SKM-1 (cell line): ENCODE measurements around the gene INHBE.
"Not testable (repeated sequence)": the region's sequence is repeated elsewhere in the genome, so short reads cannot be mapped to it uniquely, and the experiment has no call there.

ENCODE experiments used
- DNase-seq: peaks from one replicate; lab custom pipeline; 2025; ENCODE audit not compliant: unreplicated experiment; lab: John Stamatoyannopoulos, UW

Gene INHBE, protein sequence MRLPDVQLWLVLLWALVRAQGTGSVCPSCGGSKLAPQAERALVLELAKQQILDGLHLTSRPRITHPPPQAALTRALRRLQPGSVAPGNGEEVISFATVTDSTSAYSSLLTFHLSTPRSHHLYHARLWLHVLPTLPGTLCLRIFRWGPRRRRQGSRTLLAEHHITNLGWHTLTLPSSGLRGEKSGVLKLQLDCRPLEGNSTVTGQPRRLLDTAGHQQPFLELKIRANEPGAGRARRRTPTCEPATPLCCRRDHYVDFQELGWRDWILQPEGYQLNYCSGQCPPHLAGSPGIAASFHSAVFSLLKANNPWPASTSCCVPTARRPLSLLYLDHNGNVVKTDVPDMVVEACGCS

DNA sequence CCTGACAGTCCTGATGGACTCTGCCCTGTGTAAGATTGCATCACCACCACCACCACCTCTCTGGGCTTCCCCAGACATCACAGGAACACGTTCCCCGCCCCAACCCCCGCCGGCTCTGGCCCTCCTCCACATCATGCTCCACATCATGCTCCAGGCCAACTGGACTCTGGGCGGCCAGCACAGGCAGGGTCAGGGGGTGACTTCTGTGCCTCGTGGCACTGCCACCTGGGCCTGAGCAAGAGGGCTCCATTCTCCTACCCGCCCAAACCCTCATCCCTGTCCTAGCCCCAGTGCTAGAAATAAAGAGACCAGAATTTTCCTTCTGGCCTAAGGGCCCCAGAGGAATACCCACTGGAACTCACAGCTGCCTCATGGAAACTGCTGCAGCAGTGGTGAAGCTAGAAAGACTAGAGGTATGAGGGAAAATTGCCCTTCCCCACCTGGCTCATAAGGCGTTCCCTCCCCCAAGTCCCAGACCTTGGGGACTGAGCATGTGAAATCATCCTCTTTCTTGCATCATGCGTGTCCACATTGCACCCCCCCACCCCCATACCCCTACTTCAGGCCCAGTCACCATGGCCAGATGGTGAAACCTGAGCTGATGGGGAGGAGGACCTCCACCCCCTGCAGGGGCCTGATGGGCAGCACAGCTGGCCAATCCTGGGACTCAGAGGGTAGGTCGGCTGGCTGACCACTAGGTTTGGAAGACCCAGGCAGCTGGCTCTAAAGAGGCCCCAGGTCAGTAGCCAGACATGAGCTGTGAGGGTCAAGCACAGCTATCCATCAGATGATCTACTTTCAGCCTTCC, at the start of gene INHBE:
TSS of gene INHBE (plus strand) at position 742 of the 808 bp plus-strand sequence. CDS start 230 bp downstream, outside the sequence.
- DNase-seq, result no peak

DNA sequence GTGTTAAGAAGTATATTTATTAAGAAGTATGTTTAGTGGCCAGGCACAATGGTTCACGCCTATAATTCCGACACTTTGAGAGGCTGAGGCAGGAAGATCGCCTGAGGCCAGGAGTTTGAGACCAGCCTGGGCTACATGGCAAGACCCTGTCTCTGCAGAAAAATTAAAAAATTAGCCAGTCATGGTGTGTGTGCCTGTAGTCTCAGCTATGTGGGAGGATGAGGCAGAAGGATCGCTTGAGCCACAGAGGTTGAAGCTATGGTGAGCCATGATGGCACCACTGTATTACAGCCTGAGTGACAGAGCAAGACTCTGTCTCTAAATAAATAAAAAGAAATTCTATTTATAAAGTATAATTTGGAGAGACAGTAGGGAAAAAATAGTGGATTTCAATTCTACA, 44.6 kb upstream of the INHBE start:
- DNase-seq, result no peak

DNA sequence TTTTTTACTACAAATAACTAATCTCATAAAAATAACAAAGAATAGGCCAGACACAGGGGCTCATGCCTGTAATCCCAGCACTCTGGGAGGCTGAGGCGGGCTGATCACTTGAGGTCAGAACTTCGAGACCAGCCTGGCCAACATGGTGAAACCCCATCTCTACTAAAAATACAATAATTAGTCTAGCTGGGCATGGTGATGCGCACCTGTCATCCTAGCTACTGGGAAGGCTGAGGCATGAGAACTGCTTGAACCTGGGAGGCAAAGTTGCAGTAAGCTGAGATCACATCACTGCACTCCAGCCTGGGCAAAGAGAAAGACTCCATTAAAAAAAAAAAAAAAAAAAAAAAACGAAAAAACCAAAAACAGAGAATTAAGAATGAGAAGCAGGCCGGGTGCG, 40.9 kb upstream of the INHBE start:
- DNase-seq, result not testable (repeated sequence)

DNA sequence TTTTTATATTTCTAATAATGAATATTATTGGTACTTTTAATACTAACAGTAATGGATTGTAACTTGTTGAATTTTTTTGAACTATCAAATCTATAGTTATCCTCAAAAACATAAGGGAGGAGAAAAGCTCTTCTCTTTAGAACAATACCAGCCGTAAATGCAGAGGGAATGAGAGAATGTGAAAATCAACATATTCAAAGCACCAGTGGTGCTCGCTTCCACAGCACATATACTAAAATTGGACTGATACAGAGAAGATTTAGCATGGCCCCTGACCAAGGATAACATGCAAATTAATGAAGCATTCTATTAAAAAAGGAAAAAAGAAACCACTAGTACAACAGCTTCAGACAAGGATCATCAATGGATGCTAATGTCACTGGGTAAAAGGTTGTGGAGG, 40.0 kb upstream of the INHBE start:
- no peak for DNase-seq

DNA sequence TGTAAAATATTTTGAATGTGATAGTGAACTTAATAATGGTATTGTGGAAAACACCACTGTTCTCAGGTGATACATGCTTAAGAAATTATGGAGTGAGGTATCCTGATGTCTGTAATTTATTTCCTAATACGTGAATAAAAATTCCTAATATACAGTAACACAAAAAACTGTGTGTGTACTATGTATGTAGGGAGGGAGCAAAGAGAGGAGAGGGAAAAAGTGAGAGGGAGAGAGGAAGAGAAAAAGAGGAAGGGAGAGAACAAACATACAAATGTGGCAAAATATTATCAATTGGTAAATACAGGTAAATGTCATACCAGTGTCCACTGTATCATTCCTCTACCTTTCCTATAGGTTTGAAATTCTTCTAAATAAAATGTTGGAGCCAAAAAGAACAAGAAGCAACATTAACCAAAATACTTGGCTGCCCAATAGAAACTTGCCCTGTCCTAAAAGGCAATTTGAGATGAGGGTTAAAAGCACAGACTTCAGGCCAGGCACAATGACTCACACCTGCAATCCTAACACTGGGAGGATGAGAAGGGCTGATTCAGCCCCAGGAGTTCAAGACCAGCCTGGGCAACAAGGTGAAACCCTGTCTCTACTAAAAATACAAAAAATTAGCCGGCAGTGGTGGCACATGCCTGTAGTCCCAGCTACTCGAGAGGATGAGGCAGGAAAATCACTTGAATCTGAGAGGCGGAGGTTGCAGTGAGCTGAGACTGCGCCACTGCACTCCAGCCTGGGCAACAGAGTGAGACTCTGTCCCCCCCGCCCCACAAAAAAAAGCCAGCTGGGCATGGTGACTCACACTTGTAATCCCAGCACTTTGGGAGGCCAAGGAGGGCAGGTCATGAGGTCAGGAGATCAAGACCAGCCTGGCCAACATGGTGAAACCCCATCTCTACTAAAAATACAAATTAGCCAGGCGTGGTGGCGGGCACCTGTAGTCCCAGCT, 38.8 kb upstream of the INHBE start:
- DNase-seq, result no peak

DNA sequence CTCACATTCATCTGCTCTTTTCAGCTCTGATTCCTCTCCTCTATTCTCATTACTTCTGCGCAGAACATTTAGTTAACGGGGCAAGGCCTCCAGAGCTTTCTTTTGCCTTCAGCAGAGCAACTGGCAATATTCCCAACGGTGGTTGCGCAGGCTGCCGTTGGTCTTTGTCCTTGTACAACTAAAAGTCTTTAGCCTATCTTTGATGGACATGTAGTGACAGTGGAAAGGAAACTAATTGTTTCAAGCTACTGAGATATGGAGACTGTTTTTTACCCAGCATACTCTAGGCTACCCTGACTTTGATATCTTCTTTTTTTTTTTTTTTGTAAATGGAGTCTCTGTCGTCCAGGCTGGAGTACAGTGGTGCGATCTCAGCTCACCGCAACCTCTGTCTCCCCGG, 36.9 kb upstream of the INHBE start:
- no peak for DNase-seq

DNA sequence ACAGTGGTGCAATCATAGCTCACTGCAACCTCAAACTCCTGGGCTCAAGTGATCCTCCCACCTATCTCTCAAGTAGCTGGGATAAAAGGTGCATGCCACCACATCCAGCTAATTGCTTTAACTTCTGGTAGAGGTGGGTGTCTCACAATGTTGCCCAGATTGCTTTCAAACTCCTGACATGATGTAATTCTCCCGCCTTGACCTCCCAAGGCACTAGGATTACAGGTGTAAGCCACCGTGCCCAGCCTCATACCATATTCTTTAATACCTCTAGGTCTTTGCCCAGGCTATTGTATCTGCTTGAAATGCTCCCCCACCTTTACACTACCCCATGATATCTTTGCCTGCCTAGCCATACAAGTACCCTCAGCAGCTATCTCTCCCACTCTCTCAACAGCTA, 35.6 kb upstream of the INHBE start:
- no peak for DNase-seq

DNA sequence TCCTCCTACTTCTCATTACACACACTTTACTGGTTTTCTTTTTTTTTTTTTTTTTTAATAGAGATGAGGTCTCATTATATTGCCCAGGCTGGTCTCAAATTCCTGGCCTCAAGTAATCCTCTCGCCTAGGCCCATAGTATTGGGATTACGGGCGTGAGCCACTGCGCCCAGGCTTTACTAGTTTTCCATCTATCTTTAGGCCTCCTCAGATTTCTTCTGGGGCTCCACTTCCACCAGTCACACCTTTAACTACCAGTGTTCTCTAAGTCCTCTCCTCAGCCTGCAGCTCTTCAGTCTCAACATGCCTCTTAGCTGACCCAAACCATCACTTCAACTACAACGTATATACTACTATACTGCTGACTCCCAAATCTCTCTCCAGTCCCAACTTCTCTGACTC, 34.6 kb upstream of the INHBE start:
- DNase-seq, result no peak

DNA sequence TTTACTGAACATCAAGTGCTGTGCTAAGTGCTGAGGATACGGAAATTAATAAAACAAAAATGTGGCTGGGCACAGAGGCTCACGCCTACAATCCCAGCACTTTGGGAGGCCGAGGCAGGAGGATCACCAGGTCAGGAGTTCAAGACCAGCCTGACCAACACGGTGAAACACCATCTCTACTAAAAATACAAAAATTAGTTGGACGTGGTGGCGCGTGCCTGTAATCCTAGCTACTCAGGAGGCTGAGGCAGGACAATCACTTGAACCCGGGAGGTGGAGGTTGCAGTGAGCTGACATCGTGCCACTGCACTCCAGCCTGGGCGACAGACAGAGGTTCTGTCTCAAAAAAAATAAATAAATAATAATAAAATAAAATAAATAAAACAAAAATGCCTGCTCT, 28.2 kb upstream of the INHBE start:
- DNase-seq, result not testable (repeated sequence)

DNA sequence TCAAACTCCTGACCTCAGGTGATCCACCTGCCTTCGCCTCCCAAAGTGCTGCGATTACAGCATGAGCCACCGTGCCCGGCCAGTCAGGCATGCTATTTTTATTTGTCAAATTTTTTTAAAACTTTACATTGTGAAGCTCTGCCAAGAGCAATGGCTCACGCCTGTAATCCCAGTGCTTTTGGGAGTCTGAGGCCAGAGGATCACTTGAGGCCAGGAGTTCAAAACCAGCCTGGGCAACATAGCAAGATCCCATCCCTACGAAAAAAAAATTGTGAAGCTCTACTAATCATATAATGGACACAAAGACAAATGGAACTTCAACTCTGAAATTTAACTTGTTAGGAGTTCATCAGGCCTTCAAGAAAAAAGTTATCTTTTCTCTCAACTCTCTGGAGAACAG, 26.1 kb upstream of the INHBE start:
- DNase-seq, result no peak

DNA sequence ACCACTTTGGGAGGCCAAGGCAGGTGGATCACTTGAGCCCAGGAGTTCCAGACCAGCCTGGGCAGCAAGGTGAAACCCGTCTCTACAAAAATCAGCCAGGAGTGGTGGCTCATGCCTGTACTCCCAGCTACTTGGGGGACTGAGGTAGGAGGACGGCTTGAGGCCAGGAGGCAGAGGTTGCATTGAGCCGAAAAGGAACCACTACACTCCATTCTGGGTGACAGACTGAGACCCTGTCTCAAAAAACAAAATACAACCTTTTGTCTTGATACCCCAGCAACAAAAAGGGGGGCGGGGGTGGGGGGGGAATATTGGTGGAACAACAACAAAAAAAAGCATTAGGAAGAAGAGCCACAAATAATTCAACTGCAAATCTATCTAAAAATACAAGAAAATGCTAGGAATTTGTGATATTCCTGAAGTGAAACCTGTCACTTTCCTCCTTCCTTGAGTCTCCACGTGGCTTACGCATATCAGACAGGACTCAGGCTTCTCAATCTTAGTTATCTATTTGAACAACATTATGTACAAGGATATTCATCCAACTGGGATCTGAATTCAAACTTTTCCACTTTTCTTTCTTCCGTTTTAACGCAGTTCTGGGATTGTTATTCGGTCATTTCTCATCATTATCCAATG, 25.5 kb upstream of the INHBE start:
- no peak for DNase-seq

DNA sequence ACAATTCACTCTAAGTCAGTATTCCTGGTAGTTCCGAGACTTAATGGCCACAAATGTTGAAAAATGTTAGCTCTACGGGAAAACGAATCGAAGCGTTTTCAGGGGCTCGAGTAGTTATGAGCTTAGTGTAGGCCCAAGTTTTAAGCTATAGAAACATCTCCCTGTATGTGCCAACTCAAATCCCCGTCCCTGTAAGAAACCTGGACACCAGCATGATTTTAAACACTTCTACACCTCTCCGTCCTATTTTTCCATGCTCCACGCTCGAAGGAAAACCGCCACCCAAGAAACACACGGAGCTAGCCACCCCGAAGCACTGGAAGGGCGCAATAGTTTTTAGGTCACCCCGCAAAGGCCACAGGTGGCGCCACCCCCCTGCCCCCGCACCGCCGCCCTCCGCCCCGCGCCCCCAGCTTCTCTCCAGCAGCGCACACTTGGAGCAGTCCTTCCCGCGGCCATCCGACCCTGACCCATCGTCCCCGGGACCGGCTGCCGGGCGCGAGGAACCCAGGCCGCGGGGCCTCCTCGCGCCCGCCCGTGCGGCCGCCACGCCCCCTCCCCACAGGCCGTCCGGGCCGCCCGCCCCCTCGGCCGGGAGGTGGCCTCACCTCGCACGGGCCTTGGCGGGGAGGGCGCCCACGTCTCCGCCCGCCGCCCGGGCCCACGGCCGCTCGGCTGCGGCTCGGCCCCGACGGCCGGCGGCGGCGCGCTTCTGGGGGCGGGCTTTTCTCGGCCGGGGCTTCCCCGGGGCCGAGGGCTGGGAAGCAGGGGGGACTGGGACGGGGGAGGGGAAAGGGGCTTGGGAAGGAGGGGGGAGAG, 24.8 kb upstream of the INHBE start:
- no peak for DNase-seq

DNA sequence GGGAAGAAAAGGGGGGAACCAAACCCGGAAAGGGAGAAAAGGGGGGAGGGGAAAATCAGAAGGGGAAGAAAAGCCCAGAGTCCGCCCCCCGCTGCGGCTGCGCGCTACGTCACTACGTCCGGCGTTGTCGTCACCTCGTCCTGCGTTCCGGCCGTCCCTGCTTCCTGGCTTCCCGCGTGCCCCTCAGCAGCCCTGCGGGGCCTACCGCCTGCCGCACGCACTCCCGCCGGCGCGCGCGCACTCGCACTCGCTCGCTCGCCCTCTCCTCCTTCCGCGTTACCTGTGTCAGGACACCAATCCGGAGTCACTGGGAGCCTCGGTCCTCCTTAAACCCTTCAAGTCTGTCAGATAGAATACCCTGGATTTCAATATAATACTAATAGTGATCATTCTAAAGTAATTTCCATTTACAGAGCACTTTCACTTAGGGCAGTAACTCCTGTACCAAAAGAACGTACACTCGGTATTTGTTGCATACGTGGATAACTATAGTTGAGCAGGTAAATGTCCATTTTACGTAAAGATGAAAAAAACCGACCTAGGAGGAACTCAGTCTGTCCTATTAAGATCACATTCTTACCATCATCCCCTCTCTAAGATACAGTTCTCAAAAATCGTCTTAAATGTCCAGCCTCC, 24.1 kb upstream of the INHBE start, which contains the start of gene R3HDM2:
TSS of gene R3HDM2 (minus strand) at position 113 of the 636 bp plus-strand sequence. CDS start 120,615 bp downstream, outside the sequence.
- DNase-seq, result peak; percentile 57

DNA sequence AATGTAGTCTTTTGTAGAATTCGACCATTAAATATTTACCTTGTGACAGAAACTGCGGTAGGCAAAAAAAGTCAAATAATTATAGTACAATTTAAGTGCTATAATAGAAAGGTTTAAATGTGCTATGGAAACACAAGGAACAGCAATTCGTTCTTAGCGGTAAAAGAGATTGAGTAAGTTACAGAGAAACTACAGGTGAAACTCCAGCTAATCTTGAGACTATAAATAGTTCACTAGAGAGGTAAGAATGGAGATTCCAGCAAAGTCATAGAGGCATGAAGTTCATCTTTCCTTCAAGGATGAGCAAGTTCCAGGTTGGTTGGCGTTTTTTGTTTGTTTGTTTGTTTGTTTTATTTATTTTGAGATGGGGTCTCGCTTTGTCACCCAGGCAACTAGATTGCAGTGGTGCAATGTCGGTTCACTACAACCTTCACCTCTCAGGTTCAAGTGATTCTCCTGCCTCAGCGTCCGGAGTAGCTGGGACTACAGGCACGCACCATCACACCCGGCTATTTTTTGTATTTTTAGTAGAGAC, 23.4 kb upstream of the INHBE start:
- no peak for DNase-seq

DNA sequence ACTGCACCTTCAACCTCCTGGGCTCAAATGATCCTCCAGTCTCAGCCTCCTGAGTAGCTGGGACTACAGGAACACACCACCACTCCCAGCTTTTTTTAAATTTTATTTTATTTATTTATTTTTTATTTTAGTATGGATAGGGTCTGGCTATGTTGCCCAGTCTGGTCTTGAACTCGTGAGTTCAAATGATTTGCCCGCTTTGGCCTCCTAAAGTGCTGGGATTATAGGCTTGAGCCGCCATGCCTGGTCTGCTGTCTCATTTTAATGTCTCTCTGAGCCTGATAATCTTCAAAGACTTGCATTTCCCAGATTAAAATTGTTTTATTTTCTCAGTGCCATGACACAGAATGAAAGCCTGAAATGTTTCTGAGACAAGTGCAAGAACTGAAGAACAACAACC, 21.7 kb upstream of the INHBE start:
- no peak for DNase-seq

DNA sequence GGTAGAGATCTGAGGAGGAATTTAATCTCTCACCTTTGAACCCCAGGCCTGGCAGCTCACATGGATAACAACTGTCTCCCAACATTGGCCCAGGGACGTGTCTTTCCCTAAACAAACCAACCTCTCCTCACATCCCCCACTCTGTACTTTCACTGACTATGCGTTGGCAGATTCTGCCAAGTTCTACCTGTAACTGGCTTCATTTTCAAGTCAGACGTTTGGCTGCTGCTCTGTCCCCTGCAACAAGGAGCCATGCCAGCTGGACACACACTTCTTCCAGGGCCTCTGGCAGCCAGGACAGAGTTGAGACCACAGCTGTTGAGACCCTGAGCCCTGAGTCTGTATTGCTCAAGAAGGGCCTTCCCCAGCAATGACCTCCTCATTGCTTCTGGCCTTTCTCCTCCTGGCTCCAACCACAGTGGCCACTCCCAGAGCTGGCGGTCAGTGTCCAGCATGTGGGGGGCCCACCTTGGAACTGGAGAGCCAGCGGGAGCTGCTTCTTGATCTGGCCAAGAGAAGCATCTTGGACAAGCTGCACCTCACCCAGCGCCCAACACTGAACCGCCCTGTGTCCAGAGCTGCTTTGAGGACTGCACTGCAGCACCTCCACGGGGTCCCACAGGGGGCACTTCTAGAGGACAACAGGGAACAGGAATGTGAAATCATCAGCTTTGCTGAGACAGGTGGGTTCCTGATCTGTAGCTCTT, 20.4 kb upstream of the INHBE start, which contains the start of gene INHBC:
TSS of gene INHBC (plus strand) at position 268 of the 707 bp plus-strand sequence. CDS start at position 371, 103 bp downstream.
- DNase-seq, result no peak

DNA sequence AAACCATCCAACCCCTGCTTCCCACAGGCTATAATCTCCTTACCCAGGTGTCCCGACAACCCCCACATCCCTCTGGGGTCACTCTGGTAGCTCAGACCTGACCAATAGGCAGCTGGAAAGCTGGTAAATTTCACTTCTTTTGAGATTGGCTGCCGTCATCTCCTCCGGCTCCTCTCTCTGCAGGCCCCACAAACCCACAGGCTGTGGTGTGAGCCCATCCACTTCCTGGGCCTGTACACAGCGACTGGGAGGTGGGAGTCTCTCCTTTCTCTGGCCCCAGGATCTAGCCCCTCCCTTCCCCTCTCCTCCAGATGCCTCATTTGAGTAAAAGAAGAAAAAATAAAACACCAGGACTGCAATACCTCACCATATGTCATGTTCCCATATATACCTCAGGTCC, 19.8 kb upstream of the INHBE start:
- no peak for DNase-seq

DNA sequence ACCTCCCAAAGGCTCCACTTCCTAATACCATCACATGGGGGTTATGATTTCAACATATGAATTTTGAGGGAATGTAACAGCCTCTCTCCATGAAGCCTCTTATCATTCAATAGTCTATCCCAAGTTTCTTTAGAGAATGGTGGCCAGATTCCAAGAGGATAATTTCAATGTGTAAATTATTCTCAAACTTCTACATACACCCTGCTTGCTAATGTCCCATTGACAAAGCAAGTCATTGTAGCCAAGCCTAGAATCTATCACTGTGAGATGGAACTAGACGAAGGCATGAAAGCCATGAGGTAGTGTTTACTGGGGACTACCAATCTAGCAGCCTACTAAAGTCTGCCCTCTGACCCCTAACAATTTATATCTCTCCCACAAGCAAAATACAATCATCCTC, 16.7 kb upstream of the INHBE start:
- no peak for DNase-seq
